HL-60 (cell line): ENCODE results near the gene FAM149A.

Experiments
- CTCF ChIP-seq: IDR thresholded peaks from one replicate; pipeline ENCODE4 v1.5.1; 2011; ENCODE audit warnings: low read length, control low read depth, inconsistent platforms; ENCODE audit not compliant: insufficient read depth
- GABPA ChIP-seq: IDR thresholded peaks from 2 replicates; pipeline ENCODE4 v1.6.1; 2012; ENCODE audit warnings: low read depth
- POLR2AphosphoS5 ChIP-seq: IDR thresholded peaks from 2 replicates; pipeline ENCODE4 v1.6.1; 2012; ENCODE audit warnings: low read depth
- REST ChIP-seq: IDR thresholded peaks from 2 replicates; pipeline ENCODE4 v1.6.1; 2012; ENCODE audit warnings: low read depth; ENCODE audit not compliant: insufficient replicate concordance

GRCh38 chr4:186118582-186118981 lies 14.1 kb downstream of the FAM149A start:
- TF ChIP-seq CTCF: no peak
- no peak for TF ChIP-seq REST
- no peak for TF ChIP-seq POLR2AphosphoS5
- no peak for TF ChIP-seq GABPA
